GM12878 (cell line): ENCODE results near the gene HS6ST3. TPM values are rescaled to one million over a fixed set of nuclear protein-coding genes. Genes with fewer than 3 reads are reported as not detected.

Source experiments
- ATAC-seq: fragments of 200-7000 bp; cut with Tn5 transposase; 3 replicates; pipeline ENCODE4 v1.9.1; 2020; ENCODE audit warnings: mild to moderate bottlenecking, moderate library complexity
- BruUV-seq: library from RNA; stranded (reverse); fragments of 400-500 nt; replicated peaks from 2 replicates; lab custom pipeline; 2021; lab: Mats Ljungman, UMichigan
- CTCF ChIA-PET: fragments of 300-600 bp; sonication (Branson Sonifier 250); formaldehyde crosslinking; extraction: SDS; loops from one replicate; lab custom pipeline; 2021; ENCODE audit warnings: inconsistent platforms; lab: Yijun Ruan, JAX
- POLR2A ChIA-PET: fragments of 350-600 bp; formaldehyde crosslinking; extraction: SDS; loops from one replicate; lab custom pipeline; 2021; ENCODE audit warnings: inconsistent platforms; lab: Charles Lee
- RAD21 ChIA-PET: fragments of 300-600 bp; sonication (Branson Sonifier 250); formaldehyde crosslinking; loops from one replicate; lab custom pipeline; 2023; ENCODE audit warnings: antibody characterized with exemption; ENCODE audit not compliant: unreplicated experiment; lab: Charles Lee
- SMC1A ChIA-PET: fragments of 300-600 bp; sonication (Branson Sonifier 250); formaldehyde crosslinking; loops from one replicate; lab custom pipeline; 2023; ENCODE audit not compliant: unreplicated experiment, uncharacterized antibody; lab: Charles Lee
- DNase-seq: peaks from one replicate; pipeline ENCODE4 v3.0.0-alpha.2; 2011; ENCODE audit warnings: low read depth, low spot score
- FAIRE-seq: peaks from 3 replicates; lab custom pipeline; 2011; peaks lifted over from hg19 to GRCh38; lab: Jason Lieb, UNC
- H2AFZ ChIP-seq: 2 replicates; pipeline ENCODE4 v1.6.0; 2011; ENCODE audit warnings: low read depth, low read length, control low read depth; ENCODE audit not compliant: control insufficient read depth
- H3K27ac ChIP-seq: 2 replicates; pipeline ENCODE4 v1.5.1; 2011; ENCODE audit warnings: control low read depth; ENCODE audit not compliant: control insufficient read depth, insufficient read depth
- H3K27me3 ChIP-seq, 2 experiments: replicated peaks in 1 of 2; 2 replicates each; pipeline versions ENCODE4 v1.6.0 to v1.6.1; 2011; ENCODE audit warnings: low read length in 1 of 2; ENCODE audit not compliant: control insufficient read depth in 2 of 2, insufficient read depth in 2 of 2
- H3K36me3 ChIP-seq, 2 experiments: 2 replicates each; pipeline ENCODE4 v1.5.1; 2011; ENCODE audit warnings: low read length in 1 of 2; ENCODE audit not compliant: control insufficient read depth in 2 of 2, insufficient read depth in 2 of 2
- H3K4me1 ChIP-seq: 2 replicates; pipeline ENCODE4 v1.6.1; 2011; ENCODE audit warnings: mild to moderate bottlenecking, low read length, moderate library complexity, mixed read lengths; ENCODE audit not compliant: control insufficient read depth, insufficient read depth
- H3K4me2 ChIP-seq: 2 replicates; pipeline ENCODE4 v1.6.0; 2011; ENCODE audit warnings: control low read depth; ENCODE audit not compliant: control insufficient read depth, insufficient read depth
- H3K4me3 ChIP-seq: fragments of 200-600 bp; sonication (generic); 2 replicates; pipeline ENCODE4 v1.5.1; 2016
- H3K79me2 ChIP-seq: 2 replicates; pipeline ENCODE4 v1.6.0; 2011; ENCODE audit warnings: low read length; ENCODE audit not compliant: control insufficient read depth, insufficient read depth
- H3K9ac ChIP-seq: 2 replicates; pipeline ENCODE4 v1.8.0; 2011; ENCODE audit warnings: low read length, control low read depth, mixed read lengths; ENCODE audit not compliant: control insufficient read depth, insufficient read depth
- H3K9me3 ChIP-seq: replicated peaks from 3 replicates; pipeline ENCODE4 v1.5.1; 2011; ENCODE audit warnings: mild to moderate bottlenecking, low read length; ENCODE audit not compliant: control insufficient read depth, insufficient read depth
- H4K20me1 ChIP-seq: 2 replicates; pipeline ENCODE4 v1.6.0; 2011; ENCODE audit not compliant: control insufficient read depth, insufficient read depth
- ATF2 ChIP-seq: IDR thresholded peaks from 2 replicates; pipeline ENCODE4 v1.6.1; 2012; ENCODE audit warnings: low read length, inconsistent platforms
- BMI1 ChIP-seq: fragments of 450-650 bp; IDR thresholded peaks from 2 replicates; pipeline ENCODE4 v1.6.1; 2016; ENCODE audit warnings: mild to moderate bottlenecking, moderate library complexity, borderline replicate concordance
- CREM ChIP-seq: IDR thresholded peaks from 2 replicates; pipeline ENCODE4 v1.6.1; 2014; ENCODE audit warnings: antibody characterized with exemption, low read depth
- ETV6 ChIP-seq, 2 experiments: fragments of 450-650 bp in 1 of 2; IDR thresholded peaks in 1 of 2; conservative IDR thresholded peaks in 1 of 2; 2 replicates each; pipeline ENCODE4 v1.6.1; 2014; ENCODE audit warnings: antibody characterized with exemption in 1 of 2, borderline replicate concordance in 1 of 2, low read depth in 1 of 2, mild to moderate bottlenecking in 1 of 2, moderate library complexity in 1 of 2
- HSF1 ChIP-seq: fragments of 150-350 bp; IDR thresholded peaks from 2 replicates; pipeline ENCODE4 v1.6.1; 2014; ENCODE audit warnings: mild to moderate bottlenecking, low read depth, low read length
- MYC ChIP-seq: IDR thresholded peaks from 2 replicates; pipeline ENCODE4 v1.6.1; 2011; ENCODE audit warnings: mild to moderate bottlenecking, low read length, moderate library complexity, inconsistent platforms; ENCODE audit not compliant: insufficient read depth, insufficient replicate concordance, insufficient read length, severe bottlenecking
- NFXL1 ChIP-seq: fragments of 450-650 bp; IDR thresholded peaks from 2 replicates; pipeline ENCODE4 v1.6.1; 2017; ENCODE audit warnings: antibody characterized with exemption, mild to moderate bottlenecking, borderline replicate concordance
- NRF1 ChIP-seq: conservative IDR thresholded peaks from 2 replicates; pipeline ENCODE4 v1.6.1; 2011; ENCODE audit warnings: mild to moderate bottlenecking, low read depth, low read length, improper control_type of control experiment
- SMAD1 ChIP-seq: fragments of 450-650 bp; IDR thresholded peaks from 2 replicates; pipeline ENCODE4 v1.6.1; 2018; ENCODE audit warnings: mild to moderate bottlenecking, low read depth; ENCODE audit not compliant: partially characterized antibody
- WGBS: methylation state at CpG from one replicate; pipeline ENCODE4 v1.1.6; 2016; ENCODE audit warnings: low lambda C conversion rate; ENCODE audit not compliant: insufficient replicate concordance, insufficient coverage; ENCODE audit errors: missing lambda C conversion rate; 5-methylcytosine and 5-hydroxymethylcytosine counted together
- in situ Hi-C: fragments of 300-500 bp; cut with MboI; formaldehyde crosslinking; loops from 9 replicates; pipeline ENCODE4 v1.14.3; 2018; ENCODE audit warnings: mixed read lengths
- intact Hi-C: fragments of 100-400 bp; cut with micrococcal nuclease; formaldehyde crosslinking; loops from one replicate; pipeline ENCODE4 v1.14.2; 2022; ENCODE audit not compliant: unreplicated experiment
- polyA plus RNA-seq, 11 experiments: library from polyadenylated mRNA; depleted of rRNA in 4 of 11; unstranded in 6 of 11; stranded (reverse) in 5 of 11; fragments of >200 nt; fragmentation: Nextera tagmentation in 4 of 11; fragmentation: Illumina TruSeq in 1 of 11; extraction: Ambion mirVana in 4 of 11; extraction: Trizol in 1 of 11; gene quantifications; 1 replicate in 1 of 11; 2 replicates in 10 of 11; pipeline versions ENCODE4 v1.2.1 to v1.2.3, GENCODE V29; 2011 to 2016; ENCODE audit warnings: inconsistent platforms in 2 of 11, missing spikeins in 2 of 11, low read depth in 1 of 11
- total RNA-seq, 4 experiments: library from RNA; depleted of rRNA in 3 of 4; stranded (reverse); fragments of >200 nt in 3 of 4; fragmentation: Illumina TruSeq in 1 of 4; extraction: Trizol in 1 of 4; gene quantifications; 2 replicates each; pipeline versions ENCODE4 v1.2.1 to v1.2.3, GENCODE V29; 2013 to 2021
- TF ChIP-seq, protein P1 (sequence below): fragments of 450-650 bp; formaldehyde crosslinking; IDR thresholded peaks from 2 replicates; pipeline ENCODE4 v1.5.0; 2022; ENCODE audit warnings: mild to moderate bottlenecking, missing genetic modification characterization

HS6ST3 gene
- total and polyA plus RNA-seq, 10 of the 15 experiments (the other 5 are each of a cell fraction or from before 2014, with no cell fraction given) = under 0.01 to 2.9 TPM; not detected in 8

DNA sequence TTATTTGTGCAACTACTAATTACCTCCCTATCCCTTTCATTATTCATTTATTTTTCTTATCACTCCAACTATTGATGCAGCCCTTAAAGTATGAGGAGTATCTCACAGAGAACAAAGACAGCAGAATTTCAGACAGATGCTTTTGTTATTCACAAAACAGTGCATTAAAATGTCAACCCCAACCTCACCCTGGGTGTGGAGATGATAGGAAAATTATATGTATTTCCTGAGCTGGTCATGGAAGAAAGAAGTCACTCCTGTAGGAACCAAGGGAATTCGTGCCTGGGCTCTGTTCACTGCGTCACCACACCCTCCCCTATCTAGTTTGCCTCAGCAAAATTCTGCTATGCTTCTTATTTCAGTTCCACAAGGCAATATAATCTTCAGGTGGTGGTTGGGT, 588.9 kb downstream of the HS6ST3 start:
- DNase-seq = no peak
- Histone ChIP-seq H3K4me1 (no peaks in the 10 kb centered on the region), H3K27me3 (no peaks in the 10 kb centered on the region), H3K4me2 (no peak overlapping the region), H3K27ac (no peak overlapping the region), H4K20me1 (no peaks in the 10 kb centered on the region), H3K9ac (no peak overlapping the region), H2AFZ (no peak overlapping the region), H3K4me3 (no peak overlapping the region), H3K79me2 (no peaks in the 10 kb centered on the region), H3K9me3 (no peaks in the 10 kb centered on the region), H3K36me3 (no peaks in the 10 kb centered on the region)
- RAD21 ChIA-PET = no interaction called here
- SMC1A ChIA-PET = no interaction called here
- no TSS peak for BruUV-seq
- WGBS = 0% methylated on average over 2 of the region's 2 CpGs
- CTCF ChIA-PET = no interaction called here
- FAIRE-seq = no peak
- TF ChIP-seq NFXL1 = no peak
- no peak for TF ChIP-seq SMAD1
- no peak for TF ChIP-seq CREM
- TF ChIP-seq HSF1 = no peak
- TF ChIP-seq ATF2 = no peak
- TF ChIP-seq, protein P1, sequence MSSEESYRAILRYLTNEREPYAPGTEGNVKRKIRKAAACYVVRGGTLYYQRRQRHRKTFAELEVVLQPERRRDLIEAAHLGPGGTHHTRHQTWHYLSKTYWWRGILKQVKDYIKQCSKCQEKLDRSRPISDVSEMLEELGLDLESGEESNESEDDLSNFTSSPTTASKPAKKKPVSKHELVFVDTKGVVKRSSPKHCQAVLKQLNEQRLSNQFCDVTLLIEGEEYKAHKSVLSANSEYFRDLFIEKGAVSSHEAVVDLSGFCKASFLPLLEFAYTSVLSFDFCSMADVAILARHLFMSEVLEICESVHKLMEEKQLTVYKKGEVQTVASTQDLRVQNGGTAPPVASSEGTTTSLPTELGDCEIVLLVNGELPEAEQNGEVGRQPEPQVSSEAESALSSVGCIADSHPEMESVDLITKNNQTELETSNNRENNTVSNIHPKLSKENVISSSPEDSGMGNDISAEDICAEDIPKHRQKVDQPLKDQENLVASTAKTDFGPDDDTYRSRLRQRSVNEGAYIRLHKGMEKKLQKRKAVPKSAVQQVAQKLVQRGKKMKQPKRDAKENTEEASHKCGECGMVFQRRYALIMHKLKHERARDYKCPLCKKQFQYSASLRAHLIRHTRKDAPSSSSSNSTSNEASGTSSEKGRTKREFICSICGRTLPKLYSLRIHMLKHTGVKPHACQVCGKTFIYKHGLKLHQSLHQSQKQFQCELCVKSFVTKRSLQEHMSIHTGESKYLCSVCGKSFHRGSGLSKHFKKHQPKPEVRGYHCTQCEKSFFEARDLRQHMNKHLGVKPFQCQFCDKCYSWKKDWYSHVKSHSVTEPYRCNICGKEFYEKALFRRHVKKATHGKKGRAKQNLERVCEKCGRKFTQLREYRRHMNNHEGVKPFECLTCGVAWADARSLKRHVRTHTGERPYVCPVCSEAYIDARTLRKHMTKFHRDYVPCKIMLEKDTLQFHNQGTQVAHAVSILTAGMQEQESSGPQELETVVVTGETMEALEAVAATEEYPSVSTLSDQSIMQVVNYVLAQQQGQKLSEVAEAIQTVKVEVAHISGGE (CRISPR knock-in tag) = no peak
- TF ChIP-seq BMI1 = no peak
- no peak for TF ChIP-seq MYC
- TF ChIP-seq ETV6 (conservative IDR thresholded peaks at IDR 0.05 in 1 of 2, IDR thresholded peaks at IDR 0.05 in 1 of 2; ENCODE audit: borderline replicate concordance in 1 of 2, low read depth in 1 of 2) = no peak
- no peak for TF ChIP-seq NRF1
- intact Hi-C loops = no loop called here
- POLR2A ChIA-PET = no interaction called here
- ATAC-seq = no peak
- in situ Hi-C loops = no loop called here
